HG03159 (cell line): ENCODE measurements around the gene CYP1A2.
"Not testable (repeated sequence)": the region's sequence is repeated elsewhere in the genome, so short reads cannot be mapped to it uniquely, and the experiment has no call there.

Source experiments
- ATAC-seq: cut with Tn5 transposase; IDR thresholded peaks from one replicate; pipeline ENCODE4 v1.9.1; 2021; ENCODE audit warnings: mild to moderate bottlenecking, moderate library complexity; ENCODE audit not compliant: unreplicated experiment

CYP1A2 gene

DNA sequence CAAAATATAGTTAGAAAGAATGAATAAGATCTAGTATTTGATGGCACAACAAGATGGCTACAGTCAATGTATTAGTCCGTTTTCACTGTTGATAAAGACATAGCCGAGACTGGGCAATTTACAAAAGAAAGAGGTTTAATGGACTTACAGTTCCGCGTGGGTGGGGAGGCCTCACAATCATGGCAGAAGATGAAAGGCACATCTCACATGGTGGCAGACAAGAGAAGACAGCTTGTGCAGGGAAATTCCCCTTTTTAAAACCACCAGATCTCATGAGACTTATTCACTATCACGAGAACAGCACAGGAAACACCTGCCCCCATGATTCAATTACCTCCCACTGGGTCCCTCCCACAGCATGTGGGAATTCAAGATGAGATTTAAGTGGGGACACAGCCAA lies 10.4 kb upstream of the CYP1A2 start:
- not testable (repeated sequence) for ATAC-seq

DNA sequence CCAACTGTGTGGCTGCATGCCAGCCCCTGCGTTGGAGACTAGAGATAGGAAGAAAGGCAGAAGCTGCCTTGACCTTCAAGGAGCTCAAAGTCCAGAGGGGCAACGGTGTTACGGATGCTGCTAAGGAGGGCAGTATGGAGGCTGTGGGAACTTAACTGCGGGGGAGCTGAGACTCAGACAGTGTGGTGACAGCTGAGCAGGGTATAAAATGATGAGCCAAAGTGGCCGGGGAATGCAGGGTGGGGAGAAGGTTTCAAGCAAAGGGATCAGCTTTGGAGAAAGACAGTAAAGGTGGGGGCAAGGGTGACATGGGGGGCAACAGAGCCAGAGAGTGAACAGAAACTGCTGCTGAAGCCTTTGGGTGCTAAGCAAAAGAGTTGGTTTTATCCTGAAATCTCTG lies 6.2 kb upstream of the CYP1A2 start:
- ATAC-seq, result no peak

DNA sequence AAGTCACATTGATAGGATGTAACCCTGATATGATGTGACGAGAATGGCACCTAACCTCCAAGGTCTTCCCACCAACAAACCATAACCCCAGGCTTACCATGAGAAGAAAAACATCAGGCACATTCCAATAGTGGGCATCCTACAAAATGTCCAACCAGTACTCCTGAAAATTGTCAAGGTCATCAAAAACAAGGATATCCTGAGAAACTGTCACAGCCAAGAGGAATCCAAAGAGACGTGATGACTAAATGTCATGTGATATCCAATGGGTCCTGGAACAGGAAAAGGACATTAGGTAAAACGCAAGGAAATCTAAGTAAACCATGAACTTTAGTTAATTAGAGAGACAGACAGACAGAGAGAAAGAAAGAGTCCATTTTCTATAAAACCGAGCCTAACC lies 2.3 kb upstream of the CYP1A2 start:
- ATAC-seq, result no peak

DNA sequence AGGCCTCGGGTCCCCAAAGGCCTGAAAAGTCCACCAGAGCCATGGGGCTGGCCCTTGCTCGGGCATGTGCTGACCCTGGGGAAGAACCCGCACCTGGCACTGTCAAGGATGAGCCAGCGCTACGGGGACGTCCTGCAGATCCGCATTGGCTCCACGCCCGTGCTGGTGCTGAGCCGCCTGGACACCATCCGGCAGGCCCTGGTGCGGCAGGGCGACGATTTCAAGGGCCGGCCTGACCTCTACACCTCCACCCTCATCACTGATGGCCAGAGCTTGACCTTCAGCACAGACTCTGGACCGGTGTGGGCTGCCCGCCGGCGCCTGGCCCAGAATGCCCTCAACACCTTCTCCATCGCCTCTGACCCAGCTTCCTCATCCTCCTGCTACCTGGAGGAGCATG lies 1.2 kb downstream of the CYP1A2 start:
- no peak for ATAC-seq

GRCh38 chr15:74750751-74751150 lies 2.1 kb downstream of the CYP1A2 start:
- no peak for ATAC-seq

- no peak for ATAC-seq
Measured at GRCh38 chr15:74752011-74752410, 3.4 kb downstream of the CYP1A2 start.

- no peak for ATAC-seq
Measured at GRCh38 chr15:74752531-74752930, 3.9 kb downstream of the CYP1A2 start.

GRCh38 chr15:74754593-74755215 lies 6.1 kb downstream of the CYP1A2 start:
- ATAC-seq, result no peak

DNA sequence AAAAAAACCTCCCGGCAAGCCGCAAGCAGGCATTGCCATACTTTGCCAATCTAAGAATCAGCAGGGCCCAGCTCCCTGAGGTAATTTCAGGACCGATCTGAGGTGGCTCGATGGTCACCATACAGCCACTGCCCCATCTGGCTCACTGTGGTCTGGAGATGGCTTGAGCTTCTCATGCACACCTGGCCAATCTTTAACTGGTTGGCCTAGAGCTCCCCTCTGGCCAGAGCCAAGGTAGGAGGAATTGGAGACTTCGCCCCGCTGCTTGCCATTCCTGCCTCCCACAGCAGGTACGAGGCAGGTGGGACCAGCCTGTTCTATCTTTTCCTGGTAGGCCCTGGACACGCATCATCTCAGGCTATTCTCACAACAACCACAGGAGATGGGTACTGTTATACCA lies 10.1 kb downstream of the CYP1A2 start:
- ATAC-seq, result no peak

- ATAC-seq, result no peak
Measured at GRCh38 chr15:74762791-74763150, 14.1 kb downstream of the CYP1A2 start.

GRCh38 chr15:74763416-74763815 lies 14.8 kb downstream of the CYP1A2 start:
- no peak for ATAC-seq

- no peak for ATAC-seq
Measured at GRCh38 chr15:74767167-74768098, 18.8 kb downstream of the CYP1A2 start.

DNA sequence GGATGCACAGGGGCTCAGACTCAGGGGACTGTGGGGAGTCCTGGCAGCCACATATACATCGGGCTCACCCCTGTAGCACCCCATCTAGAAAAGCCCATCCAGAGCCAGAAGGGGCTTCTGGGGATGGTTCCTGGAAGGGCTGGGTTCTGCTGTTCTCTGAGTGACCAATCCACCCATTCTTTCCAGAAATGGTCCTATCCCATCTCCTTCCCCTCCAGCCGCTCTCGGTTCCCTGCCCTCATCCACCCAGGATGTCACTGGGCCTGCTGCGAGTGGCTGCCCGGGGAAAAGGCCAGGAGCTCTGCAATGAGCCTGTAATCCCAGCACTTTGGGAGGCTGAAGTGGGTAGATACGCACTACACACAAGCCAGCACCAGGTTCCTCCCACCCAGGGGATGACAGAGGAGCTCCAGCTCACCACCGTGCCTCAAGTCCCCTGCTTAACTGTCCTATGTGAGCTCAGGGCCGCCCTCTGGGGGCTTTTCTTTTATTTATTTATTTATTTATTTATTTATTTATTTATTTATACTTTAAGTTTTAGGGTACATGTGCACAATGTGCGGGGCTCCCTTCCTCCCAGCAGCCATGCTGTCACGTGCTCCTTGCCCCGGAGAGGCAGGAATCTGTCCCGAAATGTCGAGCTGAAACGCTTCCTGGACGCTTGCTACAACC lies 19.6 kb downstream of the CYP1A2 start:
- no peak for ATAC-seq

DNA sequence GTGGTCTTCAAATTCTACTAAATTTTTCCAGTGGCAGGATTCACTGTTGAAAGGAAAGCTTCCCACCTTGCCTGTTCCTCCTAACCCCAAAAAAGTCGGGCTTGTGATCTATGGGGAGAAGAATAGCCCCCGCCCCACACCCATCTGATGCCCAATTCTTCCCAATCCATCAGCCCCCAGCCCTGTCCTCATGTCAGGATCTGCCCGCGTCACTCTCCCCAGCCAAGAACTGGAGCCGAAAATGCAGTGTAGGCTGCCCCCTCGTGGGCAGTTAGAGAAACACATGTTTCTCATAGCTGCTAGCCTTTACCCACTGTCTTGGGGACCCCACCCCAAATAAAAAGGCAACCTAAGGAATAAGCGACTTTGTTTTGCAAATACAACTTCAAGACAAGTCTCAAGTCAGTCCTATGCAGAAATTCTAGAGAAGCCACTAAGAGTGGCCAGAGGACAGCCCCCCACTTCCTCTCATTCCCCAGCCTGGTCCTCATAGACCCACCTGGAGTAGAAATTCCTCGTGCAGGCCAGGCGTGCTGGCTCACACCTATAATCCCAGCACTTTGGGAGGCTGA lies 20.2 kb downstream of the CYP1A2 start:
- ATAC-seq, result no peak

DNA sequence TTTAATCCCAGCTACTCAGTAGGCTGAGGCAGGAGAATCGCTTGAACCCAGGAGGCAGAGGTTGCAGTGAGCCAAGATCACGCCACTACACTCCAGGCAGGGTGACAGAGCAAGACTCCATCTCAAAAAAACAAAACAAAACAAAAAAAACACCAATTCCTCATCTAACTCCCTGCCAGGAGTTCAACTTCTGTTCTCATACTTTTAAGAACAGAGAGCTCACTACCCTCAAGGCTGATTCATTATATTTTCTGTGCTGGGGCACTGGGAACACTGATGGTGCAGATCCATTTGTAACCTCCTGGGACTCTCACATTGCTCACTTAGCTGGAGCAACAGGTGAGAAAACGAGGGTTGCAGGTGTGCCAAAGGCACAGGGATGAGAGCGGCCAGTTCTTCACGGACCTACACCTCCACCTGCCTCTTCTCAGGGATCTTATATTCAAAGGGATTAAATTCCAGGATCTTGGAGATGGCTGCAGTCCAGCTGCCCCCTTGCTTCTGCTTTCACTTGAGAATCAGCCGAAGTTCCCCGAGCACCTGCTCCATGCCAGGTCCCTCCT lies 20.9 kb downstream of the CYP1A2 start:
- no peak for ATAC-seq

DNA sequence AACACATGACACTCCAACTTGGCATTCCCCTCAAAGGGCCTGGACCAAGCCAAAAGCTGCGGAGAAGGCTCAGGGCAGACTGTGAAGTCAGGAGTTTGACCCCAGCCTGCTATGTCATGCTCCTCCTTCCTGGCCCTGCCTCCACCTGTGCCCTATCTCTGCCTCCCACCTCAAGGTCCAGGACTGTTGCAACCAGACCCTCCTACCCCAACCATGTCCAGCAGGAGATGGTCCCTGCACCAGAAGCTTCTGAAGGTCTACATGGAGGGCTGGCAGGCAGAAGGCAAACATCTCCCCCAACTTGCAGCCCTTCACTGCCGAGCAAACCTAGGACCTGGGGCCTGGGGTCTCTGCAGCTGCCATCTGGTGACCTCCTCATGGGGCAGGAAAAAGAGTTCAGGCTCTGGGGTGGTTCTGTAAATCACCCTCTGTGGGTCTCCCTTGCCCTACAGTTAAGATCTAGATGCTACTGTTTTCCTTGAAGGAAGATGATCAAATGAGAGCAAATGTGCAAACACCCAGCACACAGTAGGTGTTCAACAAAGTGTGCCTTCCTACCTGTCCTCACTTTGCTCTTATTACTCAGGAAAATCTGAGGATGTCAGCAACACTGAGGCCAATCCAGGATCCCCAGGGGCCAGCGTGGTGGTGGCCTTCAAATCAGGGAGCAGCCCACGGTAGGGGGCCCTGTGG lies 21.7 kb downstream of the CYP1A2 start:
- ATAC-seq, result no peak

DNA sequence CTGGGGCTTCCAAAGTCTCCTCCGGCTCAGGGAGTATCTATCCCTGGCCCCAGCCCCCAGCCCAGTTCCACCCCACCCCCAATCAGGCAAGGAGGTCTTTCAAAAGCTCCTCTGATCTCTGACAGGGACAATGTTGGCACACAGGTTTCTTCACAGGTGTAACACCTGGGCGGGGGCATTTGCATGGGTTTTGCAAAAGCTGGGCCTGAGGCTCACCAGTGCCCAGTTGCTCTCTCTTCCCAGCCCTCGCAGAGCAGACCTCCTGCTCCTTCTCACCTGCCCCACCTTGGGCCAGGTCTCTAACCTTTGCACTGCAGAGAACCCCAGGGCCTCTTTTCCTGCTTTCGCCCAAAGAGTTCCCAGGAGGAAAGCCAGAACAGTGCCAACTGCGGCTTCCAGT lies 24.7 kb downstream of the CYP1A2 start:
- no peak for ATAC-seq

DNA sequence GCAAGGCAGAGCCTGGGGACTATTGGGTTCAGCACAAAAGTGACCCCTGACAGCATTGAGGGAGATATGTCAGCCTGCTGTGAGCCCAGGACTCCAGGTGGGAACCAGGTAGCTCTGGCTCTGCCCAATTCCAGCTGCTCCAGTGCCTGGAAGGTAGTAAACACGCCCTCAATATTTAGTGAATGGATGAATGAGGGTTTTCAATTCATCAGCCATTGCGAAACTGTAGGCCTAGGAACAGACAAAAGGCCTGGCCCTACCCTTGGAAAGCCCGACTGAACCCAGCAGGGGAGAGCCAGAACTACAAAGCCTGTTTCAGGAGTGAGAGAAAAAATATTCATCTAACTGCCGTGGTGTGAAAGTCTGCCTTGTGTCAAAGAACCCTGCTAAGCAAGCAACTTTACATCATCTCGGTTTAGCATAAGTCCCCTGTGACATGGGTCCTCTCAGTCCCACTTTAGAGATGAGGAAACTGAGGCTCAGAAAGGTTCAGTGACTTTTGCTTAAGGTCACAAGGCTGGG lies 25.1 kb downstream of the CYP1A2 start:
- ATAC-seq, result no peak

GRCh38 chr15:74775132-74775562 lies 26.5 kb downstream of the CYP1A2 start:
- no peak for ATAC-seq

DNA sequence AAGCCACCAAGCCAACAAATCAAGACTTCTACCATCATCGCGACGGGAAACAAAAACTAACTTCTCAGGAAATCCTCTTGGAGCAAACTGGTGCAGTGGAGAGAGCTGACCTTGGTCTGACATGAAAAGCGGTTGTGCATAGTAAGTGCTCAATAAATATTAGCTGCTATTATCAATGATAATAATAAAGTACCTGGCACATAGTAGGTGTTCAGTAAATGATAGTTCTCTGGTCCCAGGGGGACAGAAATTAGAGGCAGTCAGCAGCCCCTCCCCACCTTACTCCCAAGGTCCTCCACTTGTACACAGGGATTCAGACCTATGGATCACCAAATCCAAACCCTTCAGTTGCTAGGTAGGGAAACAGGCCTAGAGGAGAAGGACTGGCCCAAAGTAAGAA lies 27.2 kb downstream of the CYP1A2 start:
- no peak for ATAC-seq
